PC-3 (cell line): Measurements from ENCODE around the gene HSD17B4. TPM values are rescaled to one million over a fixed set of nuclear protein-coding genes. Genes with fewer than 3 reads are reported as not detected.

Source experiments
- ATAC-seq: fragments of 200-7000 bp; cut with Tn5 transposase; 2 replicates; pipeline ENCODE4 v1.9.1; 2020; ENCODE audit warnings: mild to moderate bottlenecking, moderate library complexity
- BruUV-seq: library from RNA; stranded (reverse); fragments of 400-500 nt; replicated peaks from 2 replicates; lab custom pipeline; 2021; lab: Mats Ljungman, UMichigan
- CTCF ChIA-PET: fragments of 300-600 bp; sonication (Branson Sonifier 250); formaldehyde crosslinking; loops from one replicate; lab custom pipeline; 2022; ENCODE audit warnings: antibody characterized with exemption; lab: Charles Lee
- POLR2A ChIA-PET: fragments of 300-600 bp; sonication (Branson Sonifier 250); formaldehyde crosslinking; loops from one replicate; lab custom pipeline; 2022; ENCODE audit warnings: antibody characterized with exemption; ENCODE audit not compliant: unreplicated experiment; lab: Charles Lee
- DNase-seq: peaks from one replicate; pipeline ENCODE4 v3.0.0-alpha.2; 2015
- H2AFZ ChIP-seq: fragments of 300-600 bp; sonication (generic); 2 replicates; pipeline ENCODE4 v1.6.0; 2016; ENCODE audit warnings: antibody characterized with exemption, low read length
- H3F3A ChIP-seq: fragments of 300-600 bp; sonication (generic); one replicate; pipeline ENCODE4 v1.6.0; 2017; ENCODE audit warnings: antibody characterized with exemption, low read length, control low read depth, mild to moderate bottlenecking; ENCODE audit not compliant: unreplicated experiment
- H3K27ac ChIP-seq: fragments of 300-600 bp; sonication (generic); 2 replicates; pipeline ENCODE4 v1.5.1; 2016; ENCODE audit warnings: mild to moderate bottlenecking, low read length
- H3K27me3 ChIP-seq: fragments of 300-600 bp; sonication (generic); 2 replicates; pipeline ENCODE4 v1.6.1; 2016; ENCODE audit warnings: low read length, mixed read lengths
- H3K36me3 ChIP-seq: fragments of 300-600 bp; sonication (generic); 2 replicates; pipeline ENCODE4 v1.6.1; 2016; ENCODE audit warnings: low read depth, mixed run types, low read length, mixed read lengths
- H3K4me1 ChIP-seq: fragments of 300-600 bp; sonication (generic); 2 replicates; pipeline ENCODE4 v1.5.1; 2016; ENCODE audit warnings: low read length; ENCODE audit not compliant: insufficient read depth
- H3K4me2 ChIP-seq: fragments of 300-600 bp; sonication (generic); 2 replicates; pipeline ENCODE4 v1.6.0; 2016; ENCODE audit warnings: low read length
- H3K4me3 ChIP-seq: fragments of 300-600 bp; sonication (generic); 2 replicates; pipeline ENCODE4 v1.5.1; 2016; ENCODE audit warnings: mild to moderate bottlenecking, low read length, mixed read lengths
- H3K79me2 ChIP-seq: fragments of 300-600 bp; sonication (generic); 2 replicates; pipeline ENCODE4 v1.6.1; 2017; ENCODE audit warnings: low read length, mixed read lengths
- H3K9ac ChIP-seq: fragments of 300-600 bp; sonication (generic); 2 replicates; pipeline ENCODE4 v1.6.0; 2016; ENCODE audit warnings: mild to moderate bottlenecking, low read length
- H3K9me2 ChIP-seq: fragments of 300-600 bp; sonication (generic); replicated peaks from 2 replicates; pipeline ENCODE4 v1.6.1; 2016; ENCODE audit warnings: mixed run types, low read length, mixed read lengths
- H3K9me3 ChIP-seq: fragments of 300-600 bp; sonication (generic); 2 replicates; pipeline ENCODE4 v1.6.1; 2016; ENCODE audit warnings: low read length, mixed read lengths
- H4K20me1 ChIP-seq: fragments of 300-600 bp; sonication (generic); 2 replicates; pipeline ENCODE4 v1.6.1; 2016; ENCODE audit warnings: low read length, mixed read lengths
- CTCF ChIP-seq: fragments of 300-600 bp; sonication (generic); conservative IDR thresholded peaks from 2 replicates; pipeline ENCODE4 v1.5.1; 2017; ENCODE audit warnings: antibody characterized with exemption, low read depth, mild to moderate bottlenecking, low read length
- EZH2 ChIP-seq: fragments of 300-600 bp; sonication (generic); IDR thresholded peaks from one replicate; pipeline ENCODE4 v1.6.1; 2017; ENCODE audit warnings: antibody characterized with exemption, mild to moderate bottlenecking, low read length; ENCODE audit not compliant: unreplicated experiment
- EZH2phosphoT487 ChIP-seq: fragments of 300-600 bp; sonication (generic); IDR thresholded peaks from 2 replicates; pipeline ENCODE4 v1.6.1; 2018; ENCODE audit warnings: mild to moderate bottlenecking, antibody characterized with exemption, low read length, borderline replicate concordance
- intact Hi-C: fragments of 100-400 bp; cut with micrococcal nuclease; formaldehyde crosslinking; loops from 2 replicates; pipeline ENCODE4 v1.9.0; 2023
- total RNA-seq: library from RNA; depleted of rRNA; stranded (reverse); fragments of >200 nt; gene quantifications from 2 replicates; pipeline ENCODE4 v1.2.3, GENCODE V29; 2014

HSD17B4 gene
- total RNA-seq, 1 experiment from 2014 or later: 165 TPM

- no peaks in the 10 kb centered on the region for H3K9me3 ChIP-seq
- H3K4me3 ChIP-seq: no peak overlapping the region
- H3K9me2 ChIP-seq: no peaks in the 10 kb centered on the region
- no peak overlapping the region for H3K27ac ChIP-seq
- no peaks in the 10 kb centered on the region for H3K36me3 ChIP-seq
- no peaks in the 10 kb centered on the region for H3K27me3 ChIP-seq
- DNase-seq (no peak), ATAC-seq (no peak)
- no TSS peak for BruUV-seq
- H4K20me1 ChIP-seq: no peaks in the 10 kb centered on the region
- no peak overlapping the region for H3K9ac ChIP-seq
- intact Hi-C loops: no loop called here
- no peak for TF ChIP-seq EZH2phosphoT487
- no peak for TF ChIP-seq CTCF
- TF ChIP-seq EZH2: no peak
- ChIA-PET POLR2A (no interaction called here), CTCF (no interaction called here)
- peaks cover 6% of the 10 kb centered on the region for H3K79me2 ChIP-seq
- no peak overlapping the region for H2AFZ ChIP-seq
- H3K4me2 ChIP-seq: no peak overlapping the region
- H3K4me1 ChIP-seq: no peaks in the 10 kb centered on the region
- H3F3A ChIP-seq: no peaks in the 10 kb centered on the region
Observed at GRCh38 chr5:119458911-119459632, 6.8 kb downstream of the HSD17B4 start.

- H3K9me3 ChIP-seq: peaks cover 11% of the 10 kb centered on the region; the same call in 1 of the 2 replicates
- DNase-seq (no peak), ATAC-seq (no peak)
- H2AFZ ChIP-seq: no peak overlapping the region
- BruUV-seq: no TSS peak
- H3K36me3 ChIP-seq: peaks cover 6% of the 10 kb centered on the region; the same call in 1 of the 2 replicates
- TF ChIP-seq CTCF: no peak
- TF ChIP-seq EZH2phosphoT487: no peak
- no peak for TF ChIP-seq EZH2
- H3F3A ChIP-seq: no peaks in the 10 kb centered on the region
- H3K4me1 ChIP-seq: no peaks in the 10 kb centered on the region
- H3K9ac ChIP-seq: no peak overlapping the region
- intact Hi-C loops: no loop called here
- no peak overlapping the region for H3K27ac ChIP-seq
- no peak overlapping the region for H3K4me2 ChIP-seq
- H4K20me1 ChIP-seq: no peaks in the 10 kb centered on the region
- no peak overlapping the region for H3K4me3 ChIP-seq
- ChIA-PET CTCF (no interaction called here), POLR2A (no interaction called here)
- peaks cover 10% of the 10 kb centered on the region; the same call in 1 of the 2 replicates for H3K79me2 ChIP-seq
- no peaks in the 10 kb centered on the region for H3K27me3 ChIP-seq
- no peaks in the 10 kb centered on the region for H3K9me2 ChIP-seq
Observed at GRCh38 chr5:119465640-119466039, 13.3 kb downstream of the HSD17B4 start.

GRCh38 chr5:119468286-119468685, 16.0 kb downstream of the HSD17B4 start:
- H3K27me3 ChIP-seq: no peaks in the 10 kb centered on the region
- ATAC-seq (no peak), DNase-seq (no peak)
- no peak overlapping the region for H3K9ac ChIP-seq
- H3K4me1 ChIP-seq: no peaks in the 10 kb centered on the region
- ChIA-PET CTCF (no interaction called here), POLR2A (no interaction called here)
- TF ChIP-seq CTCF (no peak), EZH2phosphoT487 (no peak), EZH2 (no peak)
- H3F3A ChIP-seq: no peaks in the 10 kb centered on the region
- no peak overlapping the region for H3K4me3 ChIP-seq
- H3K4me2 ChIP-seq: no peak overlapping the region
- no TSS peak for BruUV-seq
- intact Hi-C loops: no loop called here
- H3K27ac ChIP-seq: no peak overlapping the region
- H3K9me2 ChIP-seq: no peaks in the 10 kb centered on the region
- H3K79me2 ChIP-seq: peaks cover 10% of the 10 kb centered on the region; the same call in 1 of the 2 replicates
- peaks cover 11% of the 10 kb centered on the region; the same call in 1 of the 2 replicates for H3K9me3 ChIP-seq
- no peak overlapping the region for H2AFZ ChIP-seq
- H4K20me1 ChIP-seq: no peaks in the 10 kb centered on the region
- peaks cover 6% of the 10 kb centered on the region; the same call in 1 of the 2 replicates for H3K36me3 ChIP-seq
